IPS-NIHi7 (cell line): Measurements from ENCODE around the gene CREG1.
"Not testable (repeated sequence)": the region's sequence is repeated elsewhere in the genome, so short reads cannot be mapped to it uniquely, and the experiment has no call there.

Experiments
- DNase-seq: peaks from one replicate; pipeline ENCODE4 v3.0.0; 2012; ENCODE audit warnings: mixed read lengths; ENCODE audit errors: extremely low spot score

CREG1 gene

DNA sequence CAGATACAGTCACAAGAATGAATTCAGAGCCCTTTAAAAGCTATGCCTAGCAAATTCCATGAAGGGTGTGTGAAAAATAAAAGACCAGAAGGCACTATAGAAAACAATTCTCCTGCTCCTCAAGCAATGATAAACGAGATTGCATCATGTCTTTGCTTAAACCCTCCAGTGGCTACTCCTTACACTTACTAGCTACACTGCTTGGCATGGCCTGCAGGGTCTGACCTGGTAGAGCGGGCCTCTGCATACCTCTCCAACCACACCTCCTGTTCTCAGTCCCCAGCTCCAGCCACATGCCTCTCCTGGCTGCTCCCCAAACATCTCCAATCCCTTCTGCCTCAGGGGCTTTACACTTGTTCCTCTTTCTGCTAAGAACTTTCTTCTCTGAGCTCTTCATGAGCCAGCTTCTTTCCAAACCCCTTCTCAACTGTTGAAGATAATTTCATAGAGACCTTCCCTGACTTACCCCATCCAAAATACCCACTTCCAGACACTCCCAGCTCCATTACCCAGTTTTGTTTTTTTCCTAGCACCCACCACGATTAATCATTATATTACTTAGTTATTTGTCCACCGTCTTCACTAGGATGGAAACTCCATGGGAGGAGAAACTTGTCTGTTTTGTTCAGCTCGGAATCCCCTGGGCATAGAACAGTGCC is 11.2 kb upstream of the CREG1 start:
- no peak for DNase-seq

DNA sequence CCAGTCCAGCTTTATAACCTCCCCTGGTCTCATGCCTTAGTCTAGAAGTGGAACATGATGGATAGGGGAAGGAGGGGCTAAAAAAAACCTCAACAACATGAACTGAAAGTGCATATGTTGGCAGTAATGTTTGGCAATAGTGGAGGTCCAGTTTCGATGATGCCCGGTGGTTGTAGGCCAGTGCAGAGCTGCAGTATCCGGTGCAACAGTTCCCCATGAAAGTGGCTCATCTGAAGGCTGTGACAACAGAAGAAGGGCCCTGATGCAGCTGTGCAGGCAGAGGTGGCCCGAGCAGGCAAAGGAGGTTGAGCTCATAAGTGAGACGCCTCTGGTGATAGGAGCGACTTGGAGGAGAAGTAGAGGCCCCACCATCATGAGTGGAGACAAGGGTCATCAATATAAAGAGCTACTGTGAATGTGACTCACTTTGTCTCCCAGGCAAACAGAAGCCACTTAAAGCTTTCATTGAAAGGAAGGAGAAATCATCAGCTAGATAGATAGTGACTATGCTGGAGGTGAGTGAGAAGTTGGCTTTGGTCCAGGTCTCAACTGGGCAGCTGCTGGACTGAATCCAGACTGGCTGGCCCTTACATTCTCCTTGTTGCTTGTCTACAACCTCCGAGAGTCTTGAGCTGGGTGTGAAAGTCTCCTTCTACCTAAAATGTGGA is 10.2 kb upstream of the CREG1 start:
- no peak for DNase-seq

- DNase-seq: no peak
These were observed 9.1 kb upstream of the CREG1 start for GRCh38 chr1:167562702-167563101.

DNA sequence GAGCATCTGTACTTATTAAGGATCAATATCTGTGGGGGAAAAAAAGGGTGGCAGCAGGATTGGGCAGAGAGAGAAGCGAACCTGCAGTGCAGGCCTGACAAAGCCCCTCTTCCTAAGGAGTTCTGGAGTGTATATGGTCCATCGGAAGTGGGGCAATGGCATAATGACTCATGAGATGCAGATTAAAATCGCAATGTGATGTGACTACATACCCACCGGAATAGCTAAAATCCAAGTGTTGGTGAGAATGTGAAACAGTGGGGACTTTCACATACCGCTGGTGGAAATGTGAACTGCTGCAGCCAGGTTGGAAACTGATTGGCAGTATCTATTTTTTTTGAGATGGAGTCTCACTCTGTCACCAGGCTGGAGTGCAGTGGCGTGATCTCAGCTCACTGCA is 8.2 kb upstream of the CREG1 start:
- no peak for DNase-seq

DNA sequence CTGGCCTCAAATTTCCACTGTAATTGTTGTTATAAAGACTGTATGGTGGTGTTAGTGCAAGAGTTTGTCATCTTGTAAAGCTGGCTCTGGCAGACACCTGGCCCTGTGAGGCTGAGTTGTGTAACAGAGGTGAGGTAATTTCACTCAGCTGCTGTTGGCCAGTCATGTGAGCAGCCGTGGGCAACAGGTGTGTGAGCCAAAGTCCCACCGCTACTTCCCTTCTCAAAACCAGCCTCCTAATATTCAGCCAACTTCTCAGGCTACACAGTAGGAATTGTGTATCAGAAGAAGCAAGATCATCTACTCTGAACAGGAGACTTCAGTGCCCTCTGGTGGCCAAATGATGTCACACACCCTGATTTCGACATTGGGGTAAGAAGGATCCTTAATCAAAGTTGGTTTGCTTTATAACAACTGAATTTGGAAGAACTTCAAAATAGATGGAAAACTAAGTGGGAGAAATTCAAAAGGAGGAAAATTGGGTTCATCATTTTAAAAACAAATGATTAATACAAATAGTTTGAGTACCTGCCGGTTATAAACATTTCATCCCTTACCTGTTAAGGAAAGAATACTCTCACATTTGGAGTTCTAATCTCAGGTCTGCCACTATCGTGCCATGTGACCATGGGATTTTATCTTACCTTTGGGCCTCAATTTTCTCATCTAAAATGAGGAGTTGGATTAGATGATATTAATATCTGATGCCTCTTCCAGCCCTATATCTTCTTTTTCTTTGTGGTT is 2.6 kb upstream of the CREG1 start:
- DNase-seq: peak; percentile 70

- DNase-seq: not testable (repeated sequence)
These were observed 1.5 kb upstream of the CREG1 start for GRCh38 chr1:167555072-167555471.

GRCh38 chr1:167554028-167554779 is 642 bp upstream of the CREG1 start:
- no peak for DNase-seq

GRCh38 chr1:167551362-167551761 is 2.2 kb downstream of the CREG1 start:
- DNase-seq: no peak

- DNase-seq: no peak
These were observed 5.3 kb downstream of the CREG1 start for GRCh38 chr1:167548059-167548932.

DNA sequence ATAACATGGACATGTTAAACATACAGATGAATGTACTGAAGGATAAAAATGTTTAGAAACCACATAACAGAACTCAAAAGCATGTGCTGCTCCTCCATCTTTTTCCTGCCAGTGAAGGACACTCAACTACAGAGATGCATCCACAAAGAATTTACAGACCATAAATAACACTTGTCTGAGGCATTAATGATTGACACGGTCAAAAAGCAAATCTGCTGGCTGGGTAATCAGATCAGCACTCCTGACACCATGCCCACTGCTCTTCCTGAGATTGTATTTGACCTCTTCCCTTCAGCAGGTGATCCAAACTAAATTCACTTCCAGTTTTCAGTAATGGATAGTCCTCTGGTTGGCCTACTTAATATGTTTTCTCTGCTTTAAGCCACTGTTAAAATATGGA is 6.6 kb downstream of the CREG1 start:
- no peak for DNase-seq

GRCh38 chr1:167545349-167545748 is 8.2 kb downstream of the CREG1 start:
- DNase-seq: no peak

- DNase-seq: no peak
These were observed 9.0 kb downstream of the CREG1 start for GRCh38 chr1:167544447-167545093.

DNA sequence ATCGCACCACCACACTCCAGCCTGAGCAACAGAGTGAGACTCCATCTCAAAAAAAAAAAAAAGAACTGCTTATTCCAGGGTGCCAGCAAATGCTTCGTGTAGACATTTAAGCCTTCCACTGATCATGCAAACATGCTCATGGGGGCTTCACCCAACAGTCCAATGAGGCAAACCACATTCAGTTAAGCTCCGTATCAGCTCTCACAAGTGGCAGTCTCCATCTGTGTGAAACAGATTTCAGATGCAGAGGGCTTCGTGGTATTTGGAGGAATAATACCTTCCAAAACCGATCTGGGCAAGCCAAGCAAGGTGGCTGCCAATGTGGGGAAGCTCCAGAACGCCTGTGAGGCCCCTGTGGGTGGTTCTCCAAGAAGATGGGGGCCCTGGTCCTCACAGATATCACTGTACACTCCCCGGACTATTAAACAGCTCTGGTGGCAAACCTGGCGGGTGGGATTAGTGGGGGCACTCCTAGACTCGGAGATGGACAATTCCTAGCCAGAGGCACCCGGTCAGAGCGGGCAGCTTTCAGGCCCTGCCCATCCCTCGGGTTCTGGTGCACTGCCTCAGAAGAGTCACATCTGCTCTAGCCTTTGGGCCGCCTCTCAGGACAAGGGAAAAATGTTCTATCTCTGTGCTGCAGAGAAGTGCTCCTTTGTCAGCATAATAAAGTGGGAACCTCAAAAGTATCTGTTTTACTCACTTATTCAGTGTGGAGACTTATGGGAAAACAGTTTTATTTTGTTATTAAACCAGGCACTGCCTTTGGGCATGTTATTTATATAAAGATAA is 10.2 kb downstream of the CREG1 start:
- no peak for DNase-seq

- DNase-seq: no peak
These were observed 11.2 kb downstream of the CREG1 start for GRCh38 chr1:167542109-167543032.

GRCh38 chr1:167541610-167542009 is 12.0 kb downstream of the CREG1 start:
- DNase-seq: no peak

DNA sequence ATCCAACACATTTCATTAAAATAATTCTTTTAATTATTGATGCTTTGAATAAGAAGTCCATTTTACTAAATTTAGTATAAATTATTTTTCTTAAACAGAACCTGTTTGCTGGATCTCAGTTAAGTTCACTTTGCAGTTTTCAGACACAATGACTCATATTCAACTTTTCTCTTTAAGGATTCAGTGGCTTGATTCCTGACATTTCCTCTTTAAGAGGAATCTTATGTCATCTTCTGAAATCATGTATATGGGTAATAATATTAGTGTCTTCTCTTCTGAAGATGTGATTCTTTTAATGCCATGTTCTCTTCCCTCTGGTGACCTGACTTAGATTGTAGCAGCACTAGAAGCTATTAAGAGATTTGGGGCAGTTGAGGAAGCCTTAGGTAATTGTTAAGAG is 12.6 kb downstream of the CREG1 start:
- DNase-seq: no peak

- peak; percentile 72 for DNase-seq
These were observed 14.9 kb downstream of the CREG1 start for GRCh38 chr1:167538657-167539056.

GRCh38 chr1:167533851-167534300 is 19.7 kb downstream of the CREG1 start:
- peak; percentile 90 for DNase-seq
